Activated CD4-positive, alpha-beta memory T cell treated with anti-CD3 and anti-CD28 coated beads, Interleukin-2, amount 10 ng/mL, durations not matched to agents 7 days and 5 days (primary cell): ENCODE data around the gene AIF1L. TPM values are rescaled to one million over a fixed set of nuclear protein-coding genes. Genes with fewer than 3 reads are reported as not detected.
A peak's percentile ranks its signal among the peaks of the same experiment; 100 is the strongest.
"Not testable (repeated sequence)": the region's sequence is repeated elsewhere in the genome, so short reads cannot be mapped to it uniquely, and the experiment has no call there.

ENCODE experiments used
- CTCF ChIA-PET: fragments of 350-600 bp; sonication (Branson Sonifier 250); formaldehyde crosslinking; loops from one replicate; lab custom pipeline; 2021; ENCODE audit warnings: antibody characterized with exemption, inconsistent platforms; lab: Charles Lee
- POLR2A ChIA-PET: fragments of 350-600 bp; sonication (Branson Sonifier 250); formaldehyde crosslinking; loops from one replicate; lab custom pipeline; 2021; ENCODE audit warnings: antibody characterized with exemption; lab: Charles Lee
- DNase-seq: peaks from one replicate; pipeline ENCODE4 v3.0.0-alpha.2; 2020
- H3K27ac Mint-ChIP-seq: one replicate; pipeline ENCODE4 v1.8.0; 2021; ENCODE audit warnings: mild to moderate bottlenecking, mixed read lengths
- H3K27me3 Mint-ChIP-seq: one replicate; pipeline ENCODE4 v1.8.0; 2021; ENCODE audit warnings: mixed read lengths
- H3K36me3 Mint-ChIP-seq: one replicate; pipeline ENCODE4 v1.8.0; 2021; ENCODE audit warnings: low read depth, mixed read lengths
- H3K4me1 Mint-ChIP-seq: one replicate; pipeline ENCODE4 v1.8.0; 2021; ENCODE audit warnings: mixed read lengths
- H3K4me3 Mint-ChIP-seq: one replicate; pipeline ENCODE4 v1.8.0; 2021; ENCODE audit warnings: mild to moderate bottlenecking, mixed read lengths
- H3K9me3 Mint-ChIP-seq: one replicate; pipeline ENCODE4 v1.8.0; 2021; ENCODE audit warnings: mixed read lengths
- total RNA-seq, 2 experiments: library from RNA; stranded (reverse); gene quantifications; one replicate each; pipeline ENCODE4 v1.2.3, GENCODE V29; 2021

The AIF1L gene
- total RNA-seq, 2 experiments from 2014 or later: 0.30 to 0.50 TPM

- POLR2A ChIA-PET: interaction anchor here (2.9 kb wide), 1 partner anchor 28 kb away, joined by 12 read pairs; the partner anchor contains the start of gene NUP214
- CTCF ChIA-PET: interaction anchor here (1.5 kb wide), 1 partner anchor 39 kb away, joined by 3 read pairs; no protein-coding TSS in a partner anchor
- Mint-ChIP-seq H3K4me3 (peak overlapping the region; percentile 37), H3K9me3 (no peaks in the 10 kb centered on the region), H3K27me3 (peaks cover 33% of the 10 kb centered on the region), H3K4me1 (peaks cover 18% of the 10 kb centered on the region), H3K27ac (no peak overlapping the region), H3K36me3 (peaks cover 2% of the 10 kb centered on the region)
- no peak for DNase-seq
Measured at GRCh38 chr9:131097126-131097947, 1.0 kb downstream of the AIF1L start.

GRCh38 chr9:131097948-131098278 lies 1.6 kb downstream of the AIF1L start:
- ChIA-PET CTCF (interaction anchor here (0.6 kb wide), 1 partner anchor 41 kb away, joined by 3 read pairs; no protein-coding TSS in a partner anchor), POLR2A (interaction anchor here (2.9 kb wide), 1 partner anchor 27 kb away, joined by 12 read pairs; the partner anchor contains the start of gene NUP214)
- Mint-ChIP-seq H3K4me3 (no peak overlapping the region), H3K36me3 (peaks cover 2% of the 10 kb centered on the region), H3K9me3 (no peaks in the 10 kb centered on the region), H3K27me3 (peaks cover 33% of the 10 kb centered on the region), H3K4me1 (peaks cover 18% of the 10 kb centered on the region), H3K27ac (no peak overlapping the region)
- no peak for DNase-seq

GRCh38 chr9:131098391-131099101 lies 2.2 kb downstream of the AIF1L start:
- H3K9me3 Mint-ChIP-seq: no peaks in the 10 kb centered on the region
- no peak overlapping the region for H3K4me3 Mint-ChIP-seq
- H3K4me1 Mint-ChIP-seq: peaks cover 18% of the 10 kb centered on the region
- ChIA-PET CTCF (interaction anchor here (0.6 to 1.0 kb wide), 2 partner anchors 41 to 52 kb away, joined by 3 read pairs; no protein-coding TSS in a partner anchor), POLR2A (interaction anchor here (0.6 to 2.9 kb wide), 2 partner anchors 27 to 405 kb away, joined by 3 to 12 read pairs; partner anchors contain the start of genes EXOSC2 and NUP214)
- no peak overlapping the region for H3K27ac Mint-ChIP-seq
- peaks cover 2% of the 10 kb centered on the region for H3K36me3 Mint-ChIP-seq
- DNase-seq: no peak
- H3K27me3 Mint-ChIP-seq: peaks cover 33% of the 10 kb centered on the region

- CTCF ChIA-PET: interaction anchor here (0.6 to 1.3 kb wide), 4 partner anchors 45 to 105 kb away, joined by 3 to 5 read pairs (median 4); no protein-coding TSS in a partner anchor
- POLR2A ChIA-PET: interaction anchor here (0.6 to 2.9 kb wide), 2 partner anchors 26 to 406 kb away, joined by 3 to 12 read pairs; partner anchors contain the start of genes EXOSC2 and NUP214
- Mint-ChIP-seq H3K36me3 (peaks cover 2% of the 10 kb centered on the region), H3K9me3 (no peaks in the 10 kb centered on the region), H3K4me1 (peaks cover 18% of the 10 kb centered on the region), H3K27me3 (peaks cover 32% of the 10 kb centered on the region), H3K4me3 (no peak overlapping the region), H3K27ac (peak overlapping the region; percentile 31)
- no peak for DNase-seq
Measured at GRCh38 chr9:131099102-131099606, 2.8 kb downstream of the AIF1L start.

DNA sequence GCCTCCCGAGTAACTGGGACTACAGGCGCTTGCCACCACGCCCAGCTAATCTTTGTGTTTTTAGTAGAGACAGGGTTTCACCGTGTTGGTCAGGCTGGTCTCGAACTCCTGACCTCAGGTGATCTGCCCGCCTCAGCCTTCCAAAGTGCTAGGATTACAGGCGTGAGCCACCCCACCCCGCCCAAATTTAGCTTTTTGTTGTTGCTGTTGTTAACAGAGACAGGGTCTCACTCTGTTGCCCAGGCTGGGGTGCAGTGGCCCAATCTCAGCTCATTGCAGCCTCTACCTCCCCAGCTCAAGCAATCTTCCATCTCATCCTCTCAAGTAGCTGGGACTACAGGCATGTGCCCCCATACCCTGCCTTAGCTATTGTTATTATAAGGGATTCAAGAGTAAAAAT lies 3.5 kb downstream of the AIF1L start:
- CTCF ChIA-PET: interaction anchor here (0.6 to 1.3 kb wide), 3 partner anchors 46 to 105 kb away, joined by 3 to 5 read pairs (median 4); no protein-coding TSS in a partner anchor
- POLR2A ChIA-PET: interaction anchor here (2.9 kb wide), 1 partner anchor 25 kb away, joined by 12 read pairs; the partner anchor contains the start of gene NUP214
- not testable (repeated sequence) for H3K9me3 Mint-ChIP-seq, H3K27ac Mint-ChIP-seq, DNase-seq, H3K4me3 Mint-ChIP-seq, H3K36me3 Mint-ChIP-seq
- peaks cover 18% of the 10 kb centered on the region for H3K4me1 Mint-ChIP-seq
- peaks cover 25% of the 10 kb centered on the region for H3K27me3 Mint-ChIP-seq

GRCh38 chr9:131100445-131100844 lies 4.1 kb downstream of the AIF1L start:
- peaks cover 2% of the 10 kb centered on the region for H3K36me3 Mint-ChIP-seq
- no peaks in the 10 kb centered on the region for H3K9me3 Mint-ChIP-seq
- H3K4me3 Mint-ChIP-seq: no peak overlapping the region
- H3K27ac Mint-ChIP-seq: no peak overlapping the region
- POLR2A ChIA-PET: interaction anchor here (2.7 kb wide), 1 partner anchor 25 kb away, joined by 8 read pairs; the partner anchor contains the start of gene NUP214
- CTCF ChIA-PET: interaction anchor here (1.2 to 1.5 kb wide), 3 partner anchors 47 to 236 kb away, joined by 3 to 5 read pairs (median 5); no protein-coding TSS in a partner anchor
- peaks cover 18% of the 10 kb centered on the region for H3K4me1 Mint-ChIP-seq
- peaks cover 20% of the 10 kb centered on the region for H3K27me3 Mint-ChIP-seq
- no peak for DNase-seq

GRCh38 chr9:131101207-131101964 lies 5.1 kb downstream of the AIF1L start:
- Mint-ChIP-seq H3K36me3 (no peaks in the 10 kb centered on the region), H3K27me3 (peaks cover 17% of the 10 kb centered on the region), H3K9me3 (no peaks in the 10 kb centered on the region), H3K4me1 (peaks cover 15% of the 10 kb centered on the region), H3K4me3 (no peak overlapping the region), H3K27ac (no peak overlapping the region)
- DNase-seq: no peak
- CTCF ChIA-PET: interaction anchor here (1.5 to 1.7 kb wide), 2 partner anchors 55 to 235 kb away, joined by 3 to 5 read pairs; no protein-coding TSS in a partner anchor
- POLR2A ChIA-PET: interaction anchor here (2.7 kb wide), 1 partner anchor 24 kb away, joined by 8 read pairs; the partner anchor contains the start of gene NUP214

- Mint-ChIP-seq H3K36me3 (no peaks in the 10 kb centered on the region), H3K4me3 (no peak overlapping the region), H3K27me3 (peaks cover 6% of the 10 kb centered on the region), H3K27ac (no peak overlapping the region), H3K4me1 (peaks cover 7% of the 10 kb centered on the region), H3K9me3 (no peaks in the 10 kb centered on the region)
- no peak for DNase-seq
- POLR2A ChIA-PET: interaction anchor here (2.5 kb wide), 1 partner anchor 22 kb away, joined by 9 read pairs; the partner anchor contains the start of gene NUP214
- CTCF ChIA-PET: interaction anchor here (0.9 to 1.7 kb wide), 3 partner anchors 56 to 652 kb away, joined by 3 to 4 read pairs (median 3); no protein-coding TSS in a partner anchor
Measured at GRCh38 chr9:131103024-131103423, 6.7 kb downstream of the AIF1L start.

DNA sequence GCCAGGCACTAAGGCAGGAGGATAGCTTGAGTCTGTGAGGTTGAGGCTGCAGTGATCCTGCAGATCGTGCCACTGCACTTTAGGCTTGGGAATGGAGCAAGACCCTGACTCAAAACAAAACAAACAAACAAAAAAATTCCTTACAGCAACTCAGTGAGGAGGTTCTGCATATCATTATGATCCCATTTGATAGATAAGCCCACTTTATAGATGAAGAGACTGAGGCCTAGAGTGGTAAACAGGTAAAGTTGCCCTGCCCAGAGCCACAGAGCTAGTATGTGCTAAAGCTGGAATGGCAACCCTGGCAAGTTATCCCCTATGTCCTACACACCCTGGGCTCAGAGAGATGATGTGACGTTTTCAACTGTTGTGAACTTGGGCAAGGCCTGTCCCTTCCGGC lies 7.2 kb downstream of the AIF1L start:
- ChIA-PET CTCF (interaction anchor here (1.1 kb wide), 1 partner anchor 57 kb away, joined by 3 read pairs; no protein-coding TSS in a partner anchor), POLR2A (interaction anchor here (2.5 kb wide), 1 partner anchor 22 kb away, joined by 9 read pairs; the partner anchor contains the start of gene NUP214)
- Mint-ChIP-seq H3K27ac (no peak overlapping the region), H3K4me3 (no peak overlapping the region), H3K27me3 (peaks cover 4% of the 10 kb centered on the region), H3K9me3 (no peaks in the 10 kb centered on the region), H3K36me3 (no peaks in the 10 kb centered on the region), H3K4me1 (peaks cover 7% of the 10 kb centered on the region)
- no peak for DNase-seq

DNA sequence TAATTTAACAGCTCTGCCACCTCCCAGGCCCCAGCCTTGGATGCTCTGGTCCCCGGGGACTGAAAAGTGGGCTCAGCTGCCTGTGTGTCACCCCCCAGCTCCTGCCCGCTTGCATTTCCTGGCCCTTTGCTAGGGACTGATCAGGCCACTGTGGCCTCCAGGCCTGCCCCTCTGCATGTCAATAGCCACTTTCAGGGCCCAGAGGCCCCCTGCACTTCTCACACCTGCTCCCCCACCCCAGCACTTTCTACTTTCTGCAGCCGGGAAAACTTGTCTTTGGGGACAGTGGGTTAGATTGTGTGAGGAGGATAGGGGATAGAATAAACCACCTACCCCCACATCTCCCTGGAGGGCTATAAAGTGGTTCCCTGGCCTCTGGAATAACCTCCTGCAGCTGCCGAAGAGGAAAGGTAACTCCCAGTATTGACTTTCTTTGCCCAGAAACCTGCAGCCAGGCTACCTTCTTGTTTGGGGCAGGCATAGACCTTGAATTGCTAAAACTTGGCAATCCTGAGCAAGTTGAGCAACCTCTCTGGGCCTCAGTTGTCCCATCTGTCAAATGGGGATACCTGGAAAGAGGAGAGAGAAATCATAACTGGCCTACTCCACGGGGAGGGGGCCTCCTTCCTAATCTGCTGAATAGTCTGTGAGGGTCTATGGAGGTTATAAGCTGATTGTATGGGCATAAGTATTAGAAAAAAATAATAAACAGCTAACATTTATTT lies 7.8 kb downstream of the AIF1L start:
- Mint-ChIP-seq H3K4me1 (peaks cover 4% of the 10 kb centered on the region), H3K27me3 (peaks cover 4% of the 10 kb centered on the region), H3K36me3 (no peaks in the 10 kb centered on the region), H3K9me3 (no peaks in the 10 kb centered on the region), H3K4me3 (no peak overlapping the region), H3K27ac (no peak overlapping the region)
- POLR2A ChIA-PET: interaction anchor here (2.5 kb wide), 1 partner anchor 21 kb away, joined by 9 read pairs; the partner anchor contains the start of gene NUP214
- DNase-seq: no peak
- CTCF ChIA-PET: interaction anchor here (1.1 kb wide), 1 partner anchor 57 kb away, joined by 3 read pairs; no protein-coding TSS in a partner anchor

DNA sequence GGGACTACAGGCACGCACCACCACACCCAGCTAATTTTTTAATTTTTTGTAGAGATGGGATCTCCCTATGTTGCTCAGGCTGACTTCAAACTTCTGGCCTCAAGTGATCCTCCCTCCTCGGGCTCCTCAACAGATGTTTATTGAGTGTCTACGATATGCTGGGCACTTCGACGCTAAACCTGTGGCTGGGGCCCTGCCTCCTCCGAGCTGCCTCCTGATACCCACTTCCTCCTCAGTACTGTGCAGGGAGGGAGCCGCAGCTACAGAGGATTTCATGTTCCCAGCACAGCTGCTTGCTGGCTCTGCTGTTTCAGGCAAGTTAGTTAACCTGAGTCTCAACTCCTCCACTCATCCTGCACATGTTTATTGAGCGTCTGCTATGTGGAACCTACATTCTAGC lies 9.6 kb downstream of the AIF1L start:
- Mint-ChIP-seq H3K9me3 (no peaks in the 10 kb centered on the region), H3K27ac (no peak overlapping the region), H3K27me3 (peaks cover 4% of the 10 kb centered on the region), H3K4me1 (no peaks in the 10 kb centered on the region), H3K4me3 (no peak overlapping the region), H3K36me3 (no peaks in the 10 kb centered on the region)
- ChIA-PET POLR2A (no interaction called here), CTCF (no interaction called here)
- DNase-seq: no peak
